ENCODE measurements around the gene TMBIM1. TPM values are rescaled to one million over a fixed set of nuclear protein-coding genes. Genes with fewer than 3 reads are reported as not detected.
A peak's percentile ranks its signal among the peaks of the same experiment; 100 is the strongest.

TMBIM1 gene
- total RNA-seq, 4 donors from 2014 or later, result 234 to 370 (median 319) TPM

DNA sequence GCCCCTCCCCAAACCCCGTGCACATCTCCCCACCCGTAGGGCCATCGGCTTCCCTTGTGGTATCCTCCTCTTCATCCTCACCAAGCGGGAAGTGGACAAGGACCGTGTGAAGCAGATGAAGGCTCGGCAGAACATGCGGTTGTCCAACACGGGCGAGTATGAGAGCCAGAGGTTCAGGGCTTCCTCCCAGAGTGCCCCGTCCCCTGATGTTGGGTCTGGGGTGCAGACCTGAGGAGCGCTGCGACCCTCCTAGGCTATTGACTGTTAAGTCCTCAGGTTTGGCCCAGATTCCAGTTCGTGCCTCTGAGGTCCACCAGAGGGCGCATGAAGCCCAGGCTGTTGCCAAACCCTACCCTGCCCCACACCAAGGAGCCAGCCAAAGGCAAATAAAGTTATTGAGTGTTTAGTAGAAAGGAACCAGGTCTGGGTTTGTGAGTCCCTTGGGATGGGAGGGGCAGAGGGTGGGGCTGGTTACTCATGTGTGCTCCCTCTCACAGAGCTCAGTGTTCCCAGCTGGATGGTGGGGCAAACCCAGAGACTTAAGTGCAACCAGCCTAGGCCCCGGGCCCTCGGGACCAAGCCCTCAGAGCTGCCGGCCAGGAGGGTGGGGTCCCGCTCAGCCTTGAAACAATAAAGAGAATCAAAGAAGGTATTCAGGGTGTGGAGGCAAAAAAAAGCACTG, 19.6 kb downstream of the TMBIM1 start:
- Histone ChIP-seq H3K27me3 (no peaks in the 10 kb centered on the region), H3K36me3 (peaks cover 43% of the 10 kb centered on the region), H3K4me3 (peak overlapping the region; percentile 79), H3K9me3 (no peaks in the 10 kb centered on the region), H3K27ac (peak overlapping the region; percentile 79), H3K4me1 (peaks cover 59% of the 10 kb centered on the region)
- TF ChIP-seq POLR2A (IDR thresholded peaks at IDR 0.05), result no peak
- no peak for TF ChIP-seq EP300 (IDR thresholded peaks at IDR 0.05)
- peak; percentile 3 to 95 (median 82) for TF ChIP-seq POLR2AphosphoS5 (IDR thresholded peaks at IDR 0.05)
- TF ChIP-seq, protein P1, sequence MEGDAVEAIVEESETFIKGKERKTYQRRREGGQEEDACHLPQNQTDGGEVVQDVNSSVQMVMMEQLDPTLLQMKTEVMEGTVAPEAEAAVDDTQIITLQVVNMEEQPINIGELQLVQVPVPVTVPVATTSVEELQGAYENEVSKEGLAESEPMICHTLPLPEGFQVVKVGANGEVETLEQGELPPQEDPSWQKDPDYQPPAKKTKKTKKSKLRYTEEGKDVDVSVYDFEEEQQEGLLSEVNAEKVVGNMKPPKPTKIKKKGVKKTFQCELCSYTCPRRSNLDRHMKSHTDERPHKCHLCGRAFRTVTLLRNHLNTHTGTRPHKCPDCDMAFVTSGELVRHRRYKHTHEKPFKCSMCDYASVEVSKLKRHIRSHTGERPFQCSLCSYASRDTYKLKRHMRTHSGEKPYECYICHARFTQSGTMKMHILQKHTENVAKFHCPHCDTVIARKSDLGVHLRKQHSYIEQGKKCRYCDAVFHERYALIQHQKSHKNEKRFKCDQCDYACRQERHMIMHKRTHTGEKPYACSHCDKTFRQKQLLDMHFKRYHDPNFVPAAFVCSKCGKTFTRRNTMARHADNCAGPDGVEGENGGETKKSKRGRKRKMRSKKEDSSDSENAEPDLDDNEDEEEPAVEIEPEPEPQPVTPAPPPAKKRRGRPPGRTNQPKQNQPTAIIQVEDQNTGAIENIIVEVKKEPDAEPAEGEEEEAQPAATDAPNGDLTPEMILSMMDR (IDR thresholded peaks at IDR 0.05), result peak; percentile 86 to 89
- peak; percentile 95 to 96 for DNase-seq (ENCODE audit: low spot score in 2 of 2)
- 9% methylated on average over 10 of the region's 18 CpGs for WGBS

DNA sequence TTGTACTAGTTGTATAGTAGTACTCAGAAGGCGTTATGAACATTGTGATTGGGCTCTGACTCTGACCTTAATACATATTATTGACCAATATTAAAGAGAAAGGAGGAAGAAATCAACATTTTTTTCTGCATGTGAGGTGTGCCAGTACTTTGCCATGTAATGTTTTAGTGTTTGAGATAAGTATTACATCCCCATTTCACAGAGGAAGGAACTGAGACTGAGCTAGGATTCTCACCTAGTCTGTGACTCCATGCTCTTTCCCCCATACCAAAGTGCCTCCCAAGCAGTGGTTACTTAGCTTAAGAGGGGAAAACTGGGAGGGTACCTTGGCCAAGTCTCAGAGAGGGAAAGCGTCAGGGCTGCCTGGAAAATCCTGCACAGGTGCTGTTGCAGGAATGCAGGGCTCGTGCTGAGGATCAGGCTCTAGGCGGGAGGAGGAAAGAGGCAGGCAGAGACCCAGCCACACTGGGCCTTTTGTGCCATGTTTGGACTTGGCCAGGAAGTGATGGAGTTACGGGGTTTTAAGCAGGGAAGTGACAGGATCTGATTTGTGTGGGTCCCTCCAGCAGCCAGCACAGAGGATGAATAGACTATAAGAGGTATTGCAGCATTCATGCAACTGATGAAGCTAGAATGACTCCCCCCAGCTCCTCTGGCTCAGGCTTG, 20.3 kb downstream of the TMBIM1 start:
- TF ChIP-seq, protein P1 (IDR thresholded peaks at IDR 0.05), result no peak
- no peak for TF ChIP-seq EP300 (IDR thresholded peaks at IDR 0.05)
- no peak for TF ChIP-seq POLR2A (IDR thresholded peaks at IDR 0.05)
- TF ChIP-seq POLR2AphosphoS5 (IDR thresholded peaks at IDR 0.05), result no peak
- H3K4me1 ChIP-seq, result peaks cover 56% of the 10 kb centered on the region
- no peaks in the 10 kb centered on the region for H3K9me3 ChIP-seq
- H3K36me3 ChIP-seq, result peaks cover 43% of the 10 kb centered on the region
- DNase-seq (ENCODE audit: low spot score in 2 of 2), result no peak
- peak overlapping the region; percentile 79 for H3K4me3 ChIP-seq
- peak overlapping the region; percentile 79 for H3K27ac ChIP-seq
- no peaks in the 10 kb centered on the region for H3K27me3 ChIP-seq
- WGBS, result 15% methylated on average over 5 of the region's 5 CpGs

GRCh38 chr2:218271487-218271797, 20.9 kb downstream of the TMBIM1 start:
- Histone ChIP-seq H3K36me3 (peaks cover 43% of the 10 kb centered on the region), H3K27me3 (no peaks in the 10 kb centered on the region), H3K27ac (peak overlapping the region; percentile 79), H3K4me1 (peaks cover 56% of the 10 kb centered on the region), H3K4me3 (peak overlapping the region; percentile 79), H3K9me3 (no peaks in the 10 kb centered on the region)
- WGBS, result 29% methylated on average over 4 of the region's 4 CpGs
- no peak for DNase-seq (ENCODE audit: low spot score in 2 of 2)
- TF ChIP-seq, protein P1 (IDR thresholded peaks at IDR 0.05), result no peak
- no peak for TF ChIP-seq POLR2AphosphoS5 (IDR thresholded peaks at IDR 0.05)
- no peak for TF ChIP-seq EP300 (IDR thresholded peaks at IDR 0.05)
- no peak for TF ChIP-seq POLR2A (IDR thresholded peaks at IDR 0.05)

DNA sequence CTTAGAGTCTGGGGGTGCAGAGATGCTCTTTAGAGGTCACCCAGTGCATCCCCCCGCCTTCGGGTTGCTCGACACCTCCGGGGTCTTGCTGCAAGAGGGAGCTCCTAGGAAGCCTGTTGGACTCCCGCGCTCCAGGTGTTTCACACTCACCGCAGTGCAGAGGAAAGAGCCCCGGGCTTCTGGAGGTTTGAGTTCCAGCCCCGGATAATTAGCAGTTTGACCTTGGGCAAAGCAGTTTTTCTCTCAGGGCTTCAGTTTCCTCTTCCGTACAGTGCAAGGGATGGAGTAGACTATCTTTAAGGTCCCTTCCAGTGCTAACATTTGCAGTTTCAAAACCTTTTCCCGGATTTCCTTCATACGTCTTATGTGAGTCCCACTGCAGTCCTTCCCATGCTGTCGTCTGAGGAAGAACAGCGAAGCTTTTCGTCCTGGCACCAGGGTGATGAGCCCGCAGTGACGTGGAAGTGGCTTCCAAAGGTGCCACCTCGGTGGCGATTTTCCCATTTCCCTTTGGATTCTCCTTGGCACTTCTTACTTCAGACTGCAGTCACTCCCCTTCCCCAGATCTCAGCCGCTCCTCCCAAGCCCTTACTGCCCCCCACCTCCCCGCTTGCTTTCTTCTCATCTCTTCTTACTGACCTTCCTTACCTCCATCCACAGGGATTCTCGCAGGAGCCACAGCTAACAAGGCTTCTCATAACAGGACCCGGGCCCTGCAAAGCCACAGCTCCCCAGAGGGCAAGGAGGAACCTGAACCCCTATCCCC, 21.4 kb downstream of the TMBIM1 start:
- Histone ChIP-seq H3K27ac (peak overlapping the region; percentile 79), H3K4me3 (peak overlapping the region; percentile 79), H3K27me3 (no peaks in the 10 kb centered on the region), H3K4me1 (peaks cover 56% of the 10 kb centered on the region), H3K36me3 (peaks cover 43% of the 10 kb centered on the region), H3K9me3 (no peaks in the 10 kb centered on the region)
- DNase-seq (ENCODE audit: low spot score in 2 of 2), result no peak
- WGBS, result 3% methylated on average over 18 of the region's 23 CpGs
- TF ChIP-seq, protein P1 (IDR thresholded peaks at IDR 0.05), result no peak
- no peak for TF ChIP-seq POLR2AphosphoS5 (IDR thresholded peaks at IDR 0.05)
- TF ChIP-seq POLR2A (IDR thresholded peaks at IDR 0.05), result no peak
- no peak for TF ChIP-seq EP300 (IDR thresholded peaks at IDR 0.05)
